ENCODE data around the gene PPP1R3A.
A peak's percentile ranks its signal among the peaks of the same experiment; 100 is the strongest.

The PPP1R3A gene

DNA sequence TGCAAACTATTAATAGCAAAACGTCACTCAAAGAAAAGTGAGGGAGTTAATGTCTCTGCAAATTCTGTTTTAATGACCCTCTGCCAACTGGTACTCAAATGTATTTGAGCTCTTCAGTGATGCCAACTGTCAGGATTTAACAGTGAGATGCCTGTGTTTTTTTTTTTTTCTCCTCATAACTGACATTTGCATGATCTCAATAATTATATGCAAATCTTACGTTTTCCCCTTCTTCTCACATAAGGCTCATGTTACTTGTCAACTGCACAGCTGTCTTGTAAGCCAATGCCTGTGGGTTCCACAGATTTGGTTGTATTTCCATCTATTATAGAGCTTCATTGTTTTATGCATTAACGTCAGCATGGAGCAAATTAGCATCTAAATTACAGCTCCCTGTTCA lies 38.2 kb downstream of the PPP1R3A start:
- DNase-seq = peak; percentile 94

DNA sequence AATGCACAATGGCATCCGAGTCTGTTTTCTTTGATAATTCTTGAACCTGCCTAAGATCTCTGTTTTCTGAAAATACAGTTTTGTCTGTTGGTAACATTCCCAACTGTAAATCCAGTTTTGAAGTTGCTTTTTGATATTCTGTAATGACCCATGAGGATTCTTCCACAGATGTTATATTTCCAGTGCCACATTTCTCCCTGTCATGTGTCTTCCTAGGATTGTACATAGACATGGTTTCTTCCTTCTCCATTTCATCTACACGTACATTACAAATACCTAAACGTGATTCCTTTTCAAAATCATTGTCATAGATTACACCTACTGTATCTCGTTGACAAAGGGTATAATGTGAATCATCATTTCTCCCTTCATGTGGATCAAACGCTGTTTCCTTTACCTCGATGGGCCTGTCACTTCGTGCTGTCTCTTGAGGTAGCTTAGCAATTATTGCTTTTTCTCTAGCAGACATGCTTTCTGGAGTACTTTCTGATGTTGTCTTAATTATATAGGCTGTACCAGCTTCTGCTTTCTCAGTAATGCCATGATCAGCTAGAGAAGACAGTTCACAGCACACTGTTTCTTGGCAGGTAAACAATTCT lies 40.3 kb downstream of the PPP1R3A start:
- DNase-seq = no peak

DNA sequence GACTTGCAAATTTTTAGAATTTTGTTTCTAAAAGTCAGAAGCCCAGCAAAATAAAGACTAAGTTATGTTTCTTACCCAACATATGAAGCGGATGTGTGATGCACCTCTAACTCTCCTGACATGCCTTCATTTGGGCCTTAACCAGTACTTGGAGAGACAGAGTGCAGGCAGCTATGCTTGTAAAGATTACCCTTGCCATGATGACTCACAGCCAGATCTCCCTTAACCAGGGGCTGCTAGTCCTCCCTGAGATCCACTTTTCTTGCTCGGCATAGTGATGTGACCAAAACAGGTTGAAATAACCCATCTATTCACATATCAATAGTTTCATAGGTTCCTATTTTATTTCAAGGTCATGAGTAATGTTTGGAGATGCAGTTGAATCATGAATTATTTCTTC lies 43.6 kb downstream of the PPP1R3A start:
- DNase-seq = no peak

DNA sequence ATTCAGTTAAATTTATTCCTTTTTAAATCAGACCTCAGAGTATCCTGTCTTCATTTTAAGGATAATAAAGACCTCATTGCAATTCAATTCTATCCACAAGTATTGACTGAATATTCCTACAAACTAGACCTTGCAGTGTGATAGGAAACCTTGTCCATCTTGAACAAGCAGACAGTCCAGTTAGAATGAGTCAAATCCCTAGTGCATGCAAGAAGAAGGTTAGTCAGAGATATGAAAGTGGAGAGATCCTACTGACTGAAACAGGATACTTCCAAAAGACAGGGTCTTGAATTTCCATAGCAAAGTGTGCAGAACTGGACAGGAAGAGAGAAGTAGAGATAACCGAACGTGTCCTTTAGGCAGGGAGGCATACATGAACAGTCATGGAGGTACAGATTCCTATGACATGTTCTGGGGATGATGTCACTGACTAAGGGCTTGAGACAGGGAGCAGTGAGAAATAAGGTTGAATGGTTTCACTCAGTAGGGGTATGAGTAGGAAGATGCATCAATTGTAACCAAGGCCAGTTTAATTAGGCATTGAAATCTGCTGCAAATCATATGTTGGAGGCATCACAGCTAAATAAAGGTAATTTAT lies 45.2 kb downstream of the PPP1R3A start:
- DNase-seq = no peak

DNA sequence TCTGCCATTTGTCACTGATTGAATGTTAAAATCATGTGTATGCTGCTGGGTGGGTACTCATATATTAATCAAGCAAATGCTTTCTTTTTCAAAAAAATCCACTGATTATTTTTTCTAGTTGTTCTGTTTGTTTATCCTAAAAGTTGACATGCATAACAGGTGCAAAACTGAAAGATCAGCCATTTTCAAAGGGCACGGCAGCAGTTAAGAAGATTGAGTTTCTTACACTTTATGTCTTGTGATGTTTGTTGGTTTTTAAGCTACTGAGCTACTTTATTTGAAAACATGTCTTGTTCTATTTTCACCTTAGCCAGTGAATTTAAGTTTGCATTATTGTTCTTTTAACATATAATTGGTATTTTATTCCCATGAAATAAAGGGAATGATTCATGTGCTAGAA lies 45.8 kb downstream of the PPP1R3A start:
- no peak for DNase-seq

DNA sequence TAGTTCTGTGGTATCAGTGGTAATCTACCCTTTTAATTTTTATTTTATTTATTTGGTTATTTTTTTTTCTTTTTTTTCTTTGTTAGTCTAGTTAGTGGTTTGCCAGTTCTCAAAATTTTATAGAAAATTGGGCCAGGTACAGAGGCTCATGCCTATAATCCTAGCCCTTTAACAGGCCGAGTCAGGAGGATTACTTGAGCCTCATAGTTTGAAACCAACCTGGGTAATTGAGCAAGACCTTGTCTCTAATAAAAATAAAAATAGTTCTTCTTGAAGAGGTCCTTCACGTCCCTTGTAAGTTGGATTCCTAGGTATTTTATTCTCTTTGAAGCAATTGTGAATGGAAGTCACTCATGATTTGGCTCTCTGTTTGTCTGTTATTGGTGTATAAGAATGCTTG lies 51.5 kb downstream of the PPP1R3A start:
- no peak for DNase-seq

DNA sequence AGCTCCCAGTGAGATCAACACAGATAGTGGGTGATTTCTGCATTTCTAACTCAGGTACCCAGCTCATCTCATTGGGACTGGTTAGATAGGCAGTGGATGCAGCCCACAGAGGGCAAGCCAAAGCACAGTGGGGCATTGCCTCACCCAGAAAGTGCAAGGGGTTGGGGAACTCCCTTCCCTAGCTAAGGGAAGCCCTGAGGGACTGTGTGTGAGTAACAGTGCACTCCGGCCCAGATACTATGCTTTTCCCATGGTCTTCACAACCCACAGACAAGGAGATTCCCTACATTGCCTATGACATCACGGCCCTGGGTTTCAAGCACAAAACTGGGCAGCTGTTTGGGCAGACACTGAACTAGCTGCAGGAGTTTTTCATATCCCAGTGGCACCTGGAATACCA lies 62.8 kb downstream of the PPP1R3A start:
- DNase-seq = no peak

DNA sequence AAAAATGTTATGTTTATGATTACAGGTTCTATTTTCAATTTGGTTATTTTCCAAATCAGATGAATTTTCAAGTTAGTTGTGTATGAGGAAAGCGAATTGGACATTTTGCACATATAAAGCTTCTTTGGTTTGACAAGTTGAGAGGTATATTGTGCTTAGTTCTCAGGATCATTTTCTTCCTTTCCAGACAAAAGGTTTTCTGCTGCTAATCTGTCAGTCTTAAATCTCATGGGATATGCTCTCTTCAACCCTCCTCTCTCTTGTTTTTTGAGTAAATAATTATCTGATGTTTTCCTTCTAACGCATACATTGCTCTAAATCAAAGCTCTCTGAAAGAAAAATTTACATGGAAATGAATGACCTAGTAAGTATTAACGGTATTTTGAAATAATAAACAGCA lies 77.9 kb downstream of the PPP1R3A start:
- DNase-seq = no peak

DNA sequence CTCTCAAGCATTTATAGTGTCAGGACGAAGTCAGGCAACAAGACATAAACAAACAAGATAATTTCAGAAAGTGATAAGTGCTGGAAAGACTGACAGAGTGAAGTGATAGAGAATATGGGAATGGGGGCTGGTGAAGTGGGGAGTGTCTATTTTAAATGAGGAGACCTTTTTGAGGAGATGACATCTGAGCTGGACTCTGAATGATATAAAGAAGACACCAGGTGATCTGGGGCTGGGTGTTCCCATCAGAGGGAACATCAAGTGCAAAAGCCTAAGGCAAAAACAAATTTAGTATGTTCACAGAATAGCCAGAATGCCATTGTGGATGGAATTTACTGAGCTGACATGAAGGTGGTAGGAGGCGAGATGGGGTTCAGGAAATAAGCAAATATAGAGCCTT lies 83.4 kb downstream of the PPP1R3A start:
- DNase-seq = no peak

DNA sequence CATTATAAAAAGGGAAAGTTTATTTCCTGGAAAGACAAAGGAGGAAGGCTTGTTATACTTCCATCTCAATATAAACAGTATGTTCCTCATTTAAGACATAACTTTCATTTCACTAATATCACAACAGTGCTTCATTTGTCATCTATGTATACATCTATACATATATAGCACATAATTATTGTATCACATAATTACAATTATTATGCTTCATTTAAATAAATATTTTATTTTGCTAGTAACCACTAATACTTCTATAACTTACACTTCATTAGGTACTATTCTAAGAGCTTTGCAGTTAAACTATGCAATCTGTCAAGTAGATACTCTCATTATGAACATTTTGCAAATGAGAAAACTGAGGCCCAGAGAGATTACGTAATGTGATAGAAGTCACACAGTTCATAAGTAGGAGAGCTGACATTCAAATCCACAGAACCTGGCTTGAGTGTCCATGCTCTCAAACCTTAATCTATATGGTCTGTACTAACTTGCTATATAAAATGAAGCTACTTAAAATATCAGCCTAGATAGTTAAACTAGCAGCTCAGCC lies 86.5 kb downstream of the PPP1R3A start:
- no peak for DNase-seq

DNA sequence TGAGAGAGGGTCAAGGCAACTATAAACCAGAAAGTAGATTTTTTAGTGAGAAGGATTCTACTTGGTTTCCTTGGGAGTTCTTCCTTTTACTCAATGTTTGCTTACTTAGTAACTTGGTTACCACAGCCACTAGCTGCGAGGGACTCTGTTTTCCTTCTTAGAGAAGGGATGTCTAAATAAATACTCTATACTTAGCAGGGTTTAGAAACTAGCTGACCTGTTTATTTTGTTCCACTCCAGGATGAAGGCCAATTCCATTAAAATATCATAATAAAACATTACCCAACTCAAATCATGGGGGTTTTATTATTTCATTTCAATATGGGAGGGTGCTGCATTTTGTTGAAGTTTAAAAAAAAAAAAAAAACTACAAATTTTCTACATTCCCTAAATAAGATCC lies 87.3 kb downstream of the PPP1R3A start:
- DNase-seq = no peak

DNA sequence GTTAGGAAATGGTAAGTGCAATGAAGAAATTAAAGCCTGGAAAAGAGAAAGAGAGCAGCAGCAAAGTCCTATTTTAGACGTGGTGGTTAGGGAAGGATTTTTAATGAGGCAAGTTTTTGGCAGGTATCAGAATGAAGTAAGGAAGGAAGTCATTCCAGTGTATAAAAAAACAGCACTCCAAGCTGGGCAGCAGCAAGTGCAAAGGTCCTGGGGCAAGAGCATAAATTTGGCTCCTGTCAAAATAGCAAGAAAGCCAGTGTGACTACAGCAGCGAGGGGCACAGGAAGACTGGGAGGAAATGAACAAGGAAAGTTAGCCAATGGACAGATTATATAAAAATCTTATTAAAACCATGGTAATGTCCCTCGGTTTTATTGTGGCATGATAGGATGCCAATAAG lies 90.2 kb downstream of the PPP1R3A start:
- no peak for DNase-seq

Measured in NCI-H524 treated with DMSO at 0.1 percent for 48 hours (cell line).